Measurements from ENCODE around the gene SRCAP. TPM values are rescaled to one million over a fixed set of nuclear protein-coding genes. Genes with fewer than 3 reads are reported as not detected.

SRCAP gene
- polyA plus RNA-seq, 1 donor (not counting 4 experiments of a cell fraction or from before 2014, with no cell fraction given), result 1.4 TPM

- H3K36me3 ChIP-seq (ENCODE audit: control insufficient read depth in 2 of 2, extremely low read depth in 1 of 2, insufficient read depth in 2 of 2, low read length in 2 of 2), result peaks cover 37% of the 10 kb centered on the region in 2 experiments
- TF ChIP-seq EZH2 (IDR thresholded peaks at IDR 0.05; ENCODE audit: low read length), result no peak
- TF ChIP-seq, protein P1, sequence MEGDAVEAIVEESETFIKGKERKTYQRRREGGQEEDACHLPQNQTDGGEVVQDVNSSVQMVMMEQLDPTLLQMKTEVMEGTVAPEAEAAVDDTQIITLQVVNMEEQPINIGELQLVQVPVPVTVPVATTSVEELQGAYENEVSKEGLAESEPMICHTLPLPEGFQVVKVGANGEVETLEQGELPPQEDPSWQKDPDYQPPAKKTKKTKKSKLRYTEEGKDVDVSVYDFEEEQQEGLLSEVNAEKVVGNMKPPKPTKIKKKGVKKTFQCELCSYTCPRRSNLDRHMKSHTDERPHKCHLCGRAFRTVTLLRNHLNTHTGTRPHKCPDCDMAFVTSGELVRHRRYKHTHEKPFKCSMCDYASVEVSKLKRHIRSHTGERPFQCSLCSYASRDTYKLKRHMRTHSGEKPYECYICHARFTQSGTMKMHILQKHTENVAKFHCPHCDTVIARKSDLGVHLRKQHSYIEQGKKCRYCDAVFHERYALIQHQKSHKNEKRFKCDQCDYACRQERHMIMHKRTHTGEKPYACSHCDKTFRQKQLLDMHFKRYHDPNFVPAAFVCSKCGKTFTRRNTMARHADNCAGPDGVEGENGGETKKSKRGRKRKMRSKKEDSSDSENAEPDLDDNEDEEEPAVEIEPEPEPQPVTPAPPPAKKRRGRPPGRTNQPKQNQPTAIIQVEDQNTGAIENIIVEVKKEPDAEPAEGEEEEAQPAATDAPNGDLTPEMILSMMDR (optimal IDR thresholded peaks at IDR 0.05 in 1 of 3, IDR thresholded peaks at IDR 0.05 in 1 of 3, conservative IDR thresholded peaks at IDR 0.05 in 1 of 3; ENCODE audit: extremely low read depth in 1 of 3, insufficient read depth in 2 of 3, low read length in 3 of 3), result no peak
- no peaks in the 10 kb centered on the region for H3K9me1 ChIP-seq (ENCODE audit: control insufficient read depth, extremely low read depth, insufficient read depth, low read length)
- FAIRE-seq, result no peak
- no peaks in the 10 kb centered on the region for H3K9me3 ChIP-seq (ENCODE audit: control insufficient read depth, low read depth, low read length)
- H2AFZ ChIP-seq (ENCODE audit: control insufficient read depth, low read length), result no peak overlapping the region
- H3K27me3 ChIP-seq (ENCODE audit: control insufficient read depth, extremely low read depth, insufficient read depth, low read length), result no peaks in the 10 kb centered on the region
- H3K79me2 ChIP-seq (ENCODE audit: control insufficient read depth, insufficient read depth, low read length), result peaks cover 32% of the 10 kb centered on the region
- H3K9ac ChIP-seq (ENCODE audit: control insufficient read depth, extremely low read depth, insufficient read depth, low read length), result no peak overlapping the region
- H3K4me2 ChIP-seq (ENCODE audit: control insufficient read depth, extremely low read depth, insufficient read depth, low read depth, low read length), result no peak overlapping the region
- DNase-seq (ENCODE audit: low read depth, low spot score), result no peak
- H4K20me1 ChIP-seq (ENCODE audit: control insufficient read depth, extremely low read depth, insufficient read depth, low read length), result no peaks in the 10 kb centered on the region
- H3K4me1 ChIP-seq (ENCODE audit: control insufficient read depth, extremely low read depth, insufficient read depth, low read length), result peaks cover 30% of the 10 kb centered on the region
- H3K4me3 ChIP-seq (ENCODE audit: control insufficient read depth in 2 of 3, extremely low read depth in 1 of 3, insufficient read depth in 2 of 3, low read depth in 1 of 3, low read length in 3 of 3), result no peak overlapping the region
- no peak overlapping the region for H3K27ac ChIP-seq (ENCODE audit: control insufficient read depth, insufficient read depth, low read length)
- dilution Hi-C loops (cut with MboI; ENCODE audit: extremely low pct_ligation_motif_present, low sequenced_read_pairs), result no loop called here
Measured at GRCh38 chr16:30656388-30656787, 42.6 kb upstream of the SRCAP start.

DNA sequence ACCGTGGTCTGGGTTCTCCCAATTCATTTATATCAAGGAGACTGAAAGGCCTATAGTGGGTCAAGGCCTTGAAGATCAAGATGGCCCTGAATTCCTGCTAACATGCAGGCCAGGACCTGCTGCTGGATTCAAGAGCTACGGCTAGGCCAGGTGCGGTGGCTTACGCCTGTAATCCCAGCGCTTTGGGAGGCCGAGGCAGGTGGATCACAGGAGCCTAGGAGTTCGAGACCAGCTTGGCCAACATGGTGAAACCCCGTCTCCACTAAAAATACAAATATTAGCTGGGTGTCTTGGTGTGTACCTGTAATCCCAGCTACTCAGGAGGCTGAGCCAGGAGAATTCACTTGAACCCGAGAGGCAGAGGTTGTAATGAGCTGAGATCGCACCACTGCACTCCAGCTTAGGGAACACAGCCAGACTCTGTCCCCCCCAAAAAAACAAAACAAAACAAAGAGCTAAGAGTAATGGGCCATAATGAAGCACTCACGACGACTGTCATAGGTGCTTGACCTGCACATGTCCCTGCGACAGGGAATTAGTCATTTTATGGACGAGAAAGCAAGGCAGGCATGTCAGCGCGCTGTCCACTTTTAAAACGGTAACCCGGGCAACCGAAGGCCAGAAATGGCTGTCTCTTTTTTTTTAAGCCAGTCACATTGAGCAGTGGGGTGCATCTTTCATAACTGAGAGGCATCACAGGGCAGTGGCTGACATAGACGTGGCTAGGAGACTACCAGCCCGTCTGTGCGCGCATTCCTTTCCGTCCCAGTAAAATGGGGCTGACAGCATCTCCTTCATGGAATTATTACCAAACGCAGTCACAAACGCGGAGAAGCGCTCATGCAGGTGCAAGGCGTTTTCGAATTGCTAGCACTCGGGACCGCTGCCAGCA lies 41.8 kb upstream of the SRCAP start:
- Histone ChIP-seq H2AFZ (ENCODE audit: control insufficient read depth, low read length) (peak overlapping the region; percentile 73), H3K27ac (ENCODE audit: control insufficient read depth, insufficient read depth, low read length) (peak overlapping the region; percentile 75), H3K4me1 (ENCODE audit: control insufficient read depth, extremely low read depth, insufficient read depth, low read length) (peaks cover 27% of the 10 kb centered on the region), H3K27me3 (ENCODE audit: control insufficient read depth, extremely low read depth, insufficient read depth, low read length) (no peaks in the 10 kb centered on the region), H3K9me1 (ENCODE audit: control insufficient read depth, extremely low read depth, insufficient read depth, low read length) (no peaks in the 10 kb centered on the region), H4K20me1 (ENCODE audit: control insufficient read depth, extremely low read depth, insufficient read depth, low read length) (no peaks in the 10 kb centered on the region), H3K4me2 (ENCODE audit: control insufficient read depth, extremely low read depth, insufficient read depth, low read depth, low read length) (peak overlapping the region; percentile 96), H3K79me2 (ENCODE audit: control insufficient read depth, insufficient read depth, low read length) (peaks cover 33% of the 10 kb centered on the region), H3K9ac (ENCODE audit: control insufficient read depth, extremely low read depth, insufficient read depth, low read length) (peak overlapping the region; percentile 74), H3K9me3 (ENCODE audit: control insufficient read depth, low read depth, low read length) (no peaks in the 10 kb centered on the region), H3K4me3 (ENCODE audit: control insufficient read depth in 2 of 3, extremely low read depth in 1 of 3, insufficient read depth in 2 of 3, low read depth in 1 of 3, low read length in 3 of 3) (peak overlapping the region; percentile 17 to 80 (median 70)), H3K36me3 (ENCODE audit: control insufficient read depth in 2 of 2, extremely low read depth in 1 of 2, insufficient read depth in 2 of 2, low read length in 2 of 2) (peaks cover 40 to 44% of the 10 kb centered on the region in 2 experiments)
- FAIRE-seq (no peak), DNase-seq (ENCODE audit: low read depth, low spot score) (no peak)
- dilution Hi-C loops (cut with MboI; ENCODE audit: extremely low pct_ligation_motif_present, low sequenced_read_pairs), result no loop called here
- TF ChIP-seq, protein P1 (optimal IDR thresholded peaks at IDR 0.05 in 1 of 3, IDR thresholded peaks at IDR 0.05 in 1 of 3, conservative IDR thresholded peaks at IDR 0.05 in 1 of 3; ENCODE audit: extremely low read depth in 1 of 3, insufficient read depth in 2 of 3, low read length in 3 of 3), result no peak
- TF ChIP-seq EZH2 (IDR thresholded peaks at IDR 0.05; ENCODE audit: low read length), result no peak

All from keratinocyte (primary cell).